Endothelial cell (in vitro differentiated cells): ENCODE data around the gene AHDC1. TPM values are rescaled to one million over a fixed set of nuclear protein-coding genes. Genes with fewer than 3 reads are reported as not detected.

Experiments
- DNase-seq: peaks from one replicate; pipeline ENCODE4 v3.0.0; 2021; ENCODE audit warnings: low spot score
- H3K27ac Mint-ChIP-seq: one replicate; pipeline ENCODE4 v1.8.0; 2021; ENCODE audit warnings: mixed read lengths, inconsistent platforms; ENCODE audit not compliant: unreplicated experiment
- H3K27me3 Mint-ChIP-seq: one replicate; pipeline ENCODE4 v1.8.0; 2021; ENCODE audit warnings: mild to moderate bottlenecking, moderate library complexity, mixed read lengths, inconsistent platforms; ENCODE audit not compliant: unreplicated experiment
- H3K36me3 Mint-ChIP-seq: one replicate; pipeline ENCODE4 v1.8.0; 2021; ENCODE audit warnings: mild to moderate bottlenecking, low read depth, mixed read lengths, inconsistent platforms; ENCODE audit not compliant: unreplicated experiment
- H3K4me1 Mint-ChIP-seq: one replicate; pipeline ENCODE4 v1.8.0; 2021; ENCODE audit warnings: mild to moderate bottlenecking, mixed read lengths, inconsistent platforms; ENCODE audit not compliant: unreplicated experiment
- H3K4me3 Mint-ChIP-seq: one replicate; pipeline ENCODE4 v1.8.0; 2021; ENCODE audit warnings: mild to moderate bottlenecking, mixed read lengths, inconsistent platforms; ENCODE audit not compliant: unreplicated experiment
- H3K9me3 Mint-ChIP-seq: one replicate; pipeline ENCODE4 v1.8.0; 2021; ENCODE audit warnings: mixed read lengths, inconsistent platforms; ENCODE audit not compliant: unreplicated experiment
- total RNA-seq: library from RNA; stranded (reverse); fragmentation: NEBNext Ultra II Directional; extraction: Animal tissue kit (Norgen Biotek cat#: 25700); gene quantifications from one replicate; pipeline ENCODE4 v1.2.1, GENCODE V29; 2021; ENCODE audit not compliant: unreplicated experiment
- TF ChIP-seq, protein P1 (sequence below): fragments of 200-600 bp; sonication (generic); IDR thresholded peaks from one replicate; pipeline ENCODE4 v1.5.0; 2021; ENCODE audit warnings: antibody characterized with exemption; ENCODE audit not compliant: unreplicated experiment

The AHDC1 gene
- total RNA-seq, 1 donor from 2014 or later: 48.0 TPM

DNA sequence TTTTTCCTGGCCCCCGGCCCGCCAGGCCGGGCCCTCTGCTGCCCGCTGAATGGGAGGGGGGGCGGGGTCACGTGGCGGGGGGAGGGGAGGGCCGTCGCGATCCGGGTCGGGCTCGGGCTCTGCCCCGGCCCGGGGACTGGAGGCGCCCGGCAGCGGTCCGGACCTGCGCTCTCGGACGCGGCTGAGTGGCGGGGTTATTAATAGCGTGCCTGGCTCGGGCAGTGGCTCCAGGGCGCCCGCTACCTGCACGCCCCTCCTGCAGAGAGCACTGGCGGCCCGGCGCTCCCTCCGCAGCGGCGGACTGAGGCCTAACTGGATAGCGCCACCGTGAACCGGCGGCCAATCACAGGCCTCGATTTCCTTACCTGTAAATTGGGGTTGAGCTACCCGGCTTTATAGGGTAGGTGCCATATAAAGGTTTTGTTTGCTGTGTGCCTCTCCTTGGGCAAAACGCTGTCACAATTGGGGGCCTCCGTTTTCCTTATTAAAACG, 28.1 kb downstream of the AHDC1 start:
- Mint-ChIP-seq H3K27ac (no peak overlapping the region), H3K36me3 (peaks cover 7% of the 10 kb centered on the region), H3K27me3 (peaks cover 6% of the 10 kb centered on the region), H3K4me1 (peaks cover 40% of the 10 kb centered on the region), H3K9me3 (no peaks in the 10 kb centered on the region), H3K4me3 (no peak overlapping the region)
- TF ChIP-seq, protein P1, sequence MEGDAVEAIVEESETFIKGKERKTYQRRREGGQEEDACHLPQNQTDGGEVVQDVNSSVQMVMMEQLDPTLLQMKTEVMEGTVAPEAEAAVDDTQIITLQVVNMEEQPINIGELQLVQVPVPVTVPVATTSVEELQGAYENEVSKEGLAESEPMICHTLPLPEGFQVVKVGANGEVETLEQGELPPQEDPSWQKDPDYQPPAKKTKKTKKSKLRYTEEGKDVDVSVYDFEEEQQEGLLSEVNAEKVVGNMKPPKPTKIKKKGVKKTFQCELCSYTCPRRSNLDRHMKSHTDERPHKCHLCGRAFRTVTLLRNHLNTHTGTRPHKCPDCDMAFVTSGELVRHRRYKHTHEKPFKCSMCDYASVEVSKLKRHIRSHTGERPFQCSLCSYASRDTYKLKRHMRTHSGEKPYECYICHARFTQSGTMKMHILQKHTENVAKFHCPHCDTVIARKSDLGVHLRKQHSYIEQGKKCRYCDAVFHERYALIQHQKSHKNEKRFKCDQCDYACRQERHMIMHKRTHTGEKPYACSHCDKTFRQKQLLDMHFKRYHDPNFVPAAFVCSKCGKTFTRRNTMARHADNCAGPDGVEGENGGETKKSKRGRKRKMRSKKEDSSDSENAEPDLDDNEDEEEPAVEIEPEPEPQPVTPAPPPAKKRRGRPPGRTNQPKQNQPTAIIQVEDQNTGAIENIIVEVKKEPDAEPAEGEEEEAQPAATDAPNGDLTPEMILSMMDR: no peak
- peak; percentile 59 for DNase-seq

DNA sequence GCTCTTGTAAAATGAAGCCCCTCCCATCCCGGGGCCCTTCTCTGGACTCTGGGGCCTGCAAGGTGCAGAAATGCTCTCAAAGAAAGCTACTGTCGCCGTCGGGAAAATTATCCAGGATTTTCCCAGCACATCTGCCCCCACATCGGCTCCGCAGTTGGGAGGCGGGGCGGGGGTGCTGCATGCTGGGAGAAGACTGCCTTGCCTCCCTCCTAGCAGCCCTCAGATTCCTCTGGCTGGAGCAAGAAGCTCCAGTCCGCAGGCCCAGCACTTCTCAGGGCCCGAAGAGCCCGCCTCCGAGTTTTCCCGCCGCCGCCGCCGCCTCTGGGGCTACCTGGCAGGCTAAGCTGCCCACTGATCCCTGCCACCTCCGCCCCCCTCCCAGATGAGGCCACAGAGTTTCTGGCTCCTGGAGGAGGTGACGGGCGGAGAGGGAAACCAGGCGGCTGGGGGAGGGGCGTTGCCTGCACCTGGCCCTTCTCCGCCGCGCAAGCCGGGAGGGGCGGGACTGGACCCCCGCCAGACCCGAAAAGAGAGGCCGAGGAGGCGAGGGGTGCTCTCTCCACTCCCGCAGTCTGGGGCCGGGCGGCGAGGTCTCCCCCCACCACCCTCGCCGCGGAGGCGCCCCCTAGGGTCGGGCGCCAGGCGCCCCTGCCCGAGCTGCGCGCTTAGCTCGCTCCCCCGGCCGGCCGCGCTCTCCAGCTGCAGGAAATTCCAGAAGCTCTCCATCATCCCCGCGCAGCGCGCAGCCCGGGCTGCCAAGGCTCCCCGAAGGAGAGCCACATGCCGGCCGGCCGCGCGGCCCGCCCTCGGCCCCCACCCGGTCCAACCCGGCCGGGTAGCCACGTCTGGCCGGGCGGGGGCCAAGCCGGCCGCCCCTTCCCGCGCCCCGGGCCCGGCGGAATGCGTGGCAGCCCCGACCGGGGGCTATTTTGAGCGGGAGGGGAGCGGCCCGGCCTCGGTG, 28.8 kb downstream of the AHDC1 start:
- Mint-ChIP-seq H3K4me3 (no peak overlapping the region), H3K27me3 (peaks cover 9% of the 10 kb centered on the region), H3K27ac (no peak overlapping the region), H3K9me3 (no peaks in the 10 kb centered on the region), H3K36me3 (peaks cover 4% of the 10 kb centered on the region), H3K4me1 (peaks cover 44% of the 10 kb centered on the region)
- TF ChIP-seq, protein P1: peak; percentile 28
- peak; percentile 79 for DNase-seq

DNA sequence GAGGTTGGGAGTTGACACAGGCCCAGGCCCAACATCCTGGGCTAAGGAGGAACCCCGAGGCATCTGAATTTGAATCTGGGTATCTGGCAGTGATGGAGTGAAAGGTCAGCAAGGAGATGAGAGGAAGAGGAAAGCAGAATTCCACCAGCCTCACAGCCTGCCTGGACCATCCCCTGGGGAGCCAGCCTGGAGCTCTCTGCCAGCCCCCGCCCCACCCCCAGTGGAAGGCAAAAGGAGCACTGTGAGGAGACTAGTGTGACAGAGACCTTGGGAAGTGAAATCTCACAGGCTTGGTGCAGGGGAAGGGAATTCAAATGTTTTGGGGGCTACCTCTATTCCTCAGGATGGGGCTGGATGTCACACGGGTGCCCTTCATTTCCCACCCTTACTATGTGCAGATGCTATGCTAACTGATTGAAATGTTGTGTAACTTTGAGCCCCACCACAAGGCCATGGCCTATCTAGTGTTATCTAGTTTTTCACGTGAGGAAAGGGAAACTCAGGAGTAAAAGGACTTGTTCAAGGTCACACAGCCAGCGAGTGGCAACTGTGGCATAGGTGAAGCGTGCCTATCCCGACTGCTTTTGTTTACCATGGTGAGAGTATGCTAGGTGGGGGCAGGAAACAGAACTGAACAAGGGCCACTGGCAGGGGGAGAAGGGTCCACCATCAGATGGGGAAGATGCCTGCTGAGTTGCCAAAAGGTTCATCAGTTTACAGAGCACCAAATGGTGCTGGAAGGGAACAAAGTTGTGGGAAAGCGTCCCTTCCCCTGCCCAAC, 29.8 kb downstream of the AHDC1 start:
- H3K27ac Mint-ChIP-seq: peak overlapping the region; percentile 81
- TF ChIP-seq, protein P1: no peak
- H3K4me3 Mint-ChIP-seq: peak overlapping the region; percentile 80
- H3K36me3 Mint-ChIP-seq: peaks cover 4% of the 10 kb centered on the region
- H3K27me3 Mint-ChIP-seq: peaks cover 8% of the 10 kb centered on the region
- peaks cover 53% of the 10 kb centered on the region for H3K4me1 Mint-ChIP-seq
- no peak for DNase-seq
- no peaks in the 10 kb centered on the region for H3K9me3 Mint-ChIP-seq

DNA sequence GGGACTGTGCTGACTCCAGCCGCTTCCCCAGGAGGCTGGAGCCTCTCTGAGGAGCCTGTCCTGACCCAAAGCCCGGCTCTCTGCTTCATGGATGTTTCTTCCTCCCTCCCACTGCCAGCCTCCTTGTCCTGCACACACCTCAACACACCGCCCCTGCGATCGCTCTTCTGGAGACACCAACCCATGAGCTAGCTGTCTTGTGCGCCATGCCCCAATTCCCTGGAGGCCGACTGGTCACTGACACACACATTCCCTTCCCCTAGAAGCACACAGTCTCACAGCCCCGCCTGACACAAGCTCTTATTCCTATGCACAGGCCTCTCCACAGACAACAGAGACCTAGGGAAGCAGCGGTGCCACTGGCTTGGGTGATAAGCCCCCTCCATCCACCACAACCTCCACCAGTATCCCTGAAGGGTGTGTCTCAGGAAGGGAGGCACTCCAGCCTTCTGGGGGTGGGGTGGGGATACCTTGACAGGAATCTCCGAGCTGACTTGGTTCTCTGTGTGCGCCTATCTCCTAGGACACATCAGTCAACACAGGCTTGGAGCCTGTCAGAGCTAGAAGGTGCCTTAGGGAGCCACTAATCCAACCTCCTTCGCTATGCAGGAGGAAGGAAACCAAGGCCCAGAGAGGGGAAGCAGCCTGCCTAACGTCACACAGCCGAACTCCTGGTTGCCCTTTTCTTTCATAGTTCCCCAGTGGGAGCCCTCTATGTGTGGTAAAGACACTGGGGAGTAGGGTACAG, 31.1 kb downstream of the AHDC1 start:
- DNase-seq: no peak
- H3K4me1 Mint-ChIP-seq: peaks cover 60% of the 10 kb centered on the region

More for the DNA sequence above, 31.1 kb downstream of the AHDC1 start:
- TF ChIP-seq, protein P1: no peak
- Mint-ChIP-seq H3K27ac (peak overlapping the region; percentile 76), H3K9me3 (no peaks in the 10 kb centered on the region), H3K36me3 (peaks cover 4% of the 10 kb centered on the region), H3K27me3 (peaks cover 8% of the 10 kb centered on the region), H3K4me3 (peak overlapping the region; percentile 53)
